ENCODE results near the gene BCL2. TPM values are rescaled to one million over a fixed set of nuclear protein-coding genes. Genes with fewer than 3 reads are reported as not detected.

Gene BCL2
- total RNA-seq, 1 donor from 2014 or later: 47.3 TPM

- intact Hi-C loops (cut with DNase I): no loop called here
- peak; percentile 79 for ATAC-seq
- no peak for DNase-seq (ENCODE audit: low spot score)
Measured at GRCh38 chr18:63336366-63337099, 17.0 kb upstream of the BCL2 start.

GRCh38 chr18:63331105-63331504 is 11.5 kb upstream of the BCL2 start:
- DNase-seq (ENCODE audit: low spot score): no peak
- no peak for ATAC-seq
- intact Hi-C loops (cut with DNase I): no loop called here

GRCh38 chr18:63329431-63330145 is 10.0 kb upstream of the BCL2 start:
- no peak for ATAC-seq
- intact Hi-C loops (cut with DNase I): no loop called here
- DNase-seq (ENCODE audit: low spot score): no peak

GRCh38 chr18:63326011-63326410 is 6.4 kb upstream of the BCL2 start:
- DNase-seq (ENCODE audit: low spot score) (no peak), ATAC-seq (no peak)
- intact Hi-C loops (cut with DNase I): no loop called here

GRCh38 chr18:63325086-63325686 is 5.6 kb upstream of the BCL2 start:
- intact Hi-C loops (cut with DNase I): no loop called here
- no peak for ATAC-seq
- no peak for DNase-seq (ENCODE audit: low spot score)

DNA sequence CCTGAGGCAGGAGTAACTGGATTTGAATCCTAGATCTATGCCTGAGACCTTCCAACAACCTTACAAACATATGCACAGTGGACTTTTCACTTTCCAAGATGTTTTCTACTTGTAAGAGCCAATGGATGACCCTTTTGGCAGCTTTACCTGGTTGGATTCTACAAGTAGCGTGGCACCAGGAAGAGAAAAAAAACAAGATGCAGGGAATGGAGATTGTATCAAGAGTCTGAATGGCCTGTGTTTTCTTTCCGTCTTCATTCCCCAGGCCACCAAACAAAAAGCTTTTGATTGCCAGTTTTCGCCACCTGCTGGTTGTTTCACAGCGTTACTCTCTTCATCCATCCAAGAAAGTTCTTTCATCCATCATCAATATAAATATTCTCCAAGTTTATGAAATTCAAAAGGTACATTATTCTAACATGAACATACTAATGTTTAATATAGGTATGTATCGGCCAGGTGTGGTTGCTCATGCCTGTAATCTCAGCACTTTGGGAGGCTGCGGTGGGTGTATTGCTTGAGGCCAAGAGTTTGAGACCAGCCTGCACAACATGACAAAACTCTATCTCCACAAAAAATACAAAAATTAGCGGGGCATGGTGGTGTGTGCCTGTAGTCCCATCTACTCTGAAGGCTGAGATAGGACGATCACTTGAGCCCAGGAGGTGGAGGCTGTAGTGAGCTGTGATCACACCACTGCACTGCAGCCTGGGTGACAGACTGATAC is 3.5 kb upstream of the BCL2 start:
- intact Hi-C loops (cut with DNase I): loop anchor here (5.0 kb wide), 1 partner anchor 191 kb away; no protein-coding TSS in a partner anchor
- DNase-seq (ENCODE audit: low spot score) (peak; percentile 79), ATAC-seq (peak; percentile 57)

DNA sequence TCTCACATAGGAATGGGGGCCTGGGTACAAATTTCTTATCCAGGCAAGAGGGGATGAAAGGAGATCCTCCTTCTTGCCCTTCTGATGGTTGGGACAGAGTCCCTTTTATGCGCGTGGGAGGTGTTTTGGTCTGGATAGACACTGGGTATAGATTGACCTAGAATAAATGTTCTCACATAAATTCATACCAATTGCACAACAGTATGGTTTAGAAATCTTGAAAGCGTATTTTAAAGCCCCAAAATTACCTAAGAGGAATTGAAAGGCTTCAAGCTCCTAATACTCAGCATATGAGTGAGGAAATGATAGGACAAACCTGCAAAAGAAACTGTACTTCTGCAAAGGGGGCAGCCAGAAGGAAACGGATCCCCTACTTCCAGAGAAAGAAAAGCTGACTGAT is 2.6 kb upstream of the BCL2 start:
- ATAC-seq: no peak
- no peak for DNase-seq (ENCODE audit: low spot score)
- intact Hi-C loops (cut with DNase I): loop anchor here (5.0 kb wide), 1 partner anchor 190 kb away; no protein-coding TSS in a partner anchor

- DNase-seq (ENCODE audit: low spot score) (no peak), ATAC-seq (no peak)
- intact Hi-C loops (cut with DNase I): loop anchor here (5.0 kb wide), 1 partner anchor 189 kb away; no protein-coding TSS in a partner anchor
Measured at GRCh38 chr18:63321291-63321690, 1.7 kb upstream of the BCL2 start.

GRCh38 chr18:63320975-63321265 is 1.4 kb upstream of the BCL2 start:
- ATAC-seq (no peak), DNase-seq (ENCODE audit: low spot score) (no peak)
- intact Hi-C loops (cut with DNase I): loop anchor here (5.0 kb wide), 1 partner anchor 189 kb away; no protein-coding TSS in a partner anchor

DNA sequence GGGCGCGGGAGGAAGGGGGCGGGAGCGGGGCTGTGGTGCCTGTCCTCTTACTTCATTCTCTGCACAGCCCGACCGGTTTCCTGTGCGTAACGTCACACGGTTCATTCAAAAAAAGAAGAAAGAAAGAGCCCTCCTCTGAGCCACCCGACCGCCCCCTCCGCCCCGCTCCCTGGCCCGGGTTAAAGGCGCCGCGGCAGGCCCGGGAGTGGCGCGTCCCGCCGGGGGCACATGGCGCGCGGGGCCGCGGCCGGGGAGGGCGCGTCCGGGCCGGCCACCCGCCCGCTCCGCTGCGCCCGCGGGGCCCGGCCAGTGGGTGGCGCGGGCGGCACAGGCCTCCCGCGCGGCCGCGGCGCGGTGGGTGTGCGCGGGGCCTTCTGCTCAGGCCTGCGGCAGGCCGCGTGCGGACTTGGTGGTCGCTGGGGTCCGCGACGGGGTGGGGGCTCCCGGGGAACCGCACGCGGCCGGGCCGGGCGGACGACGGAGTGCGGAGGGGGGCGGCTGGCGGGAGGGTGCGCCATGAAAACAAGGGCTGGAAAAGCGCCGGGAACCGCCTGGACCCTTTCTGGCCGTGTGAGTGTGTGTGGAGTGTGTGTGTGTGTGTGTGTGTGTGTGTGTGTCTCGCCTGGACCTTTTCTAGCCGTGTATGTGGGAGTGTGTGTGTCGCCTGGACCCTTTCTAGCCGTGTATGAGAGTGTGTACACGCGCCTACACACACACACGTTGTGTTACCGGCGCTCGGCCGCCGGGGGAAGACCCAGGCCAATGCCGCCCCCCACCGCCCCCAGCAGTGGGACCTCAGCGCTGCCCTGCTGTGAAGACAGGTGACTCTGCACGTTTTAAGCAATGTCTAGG is 780 bp upstream of the BCL2 start:
- ATAC-seq: peak; percentile 75
- peak; percentile 90 for DNase-seq (ENCODE audit: low spot score)
- intact Hi-C loops (cut with DNase I): loop anchor here (5.0 kb wide), 1 partner anchor 188 kb away; no protein-coding TSS in a partner anchor

- DNase-seq (ENCODE audit: low spot score) (no peak), ATAC-seq (no peak)
- intact Hi-C loops (cut with DNase I): loop anchor here (10.0 kb wide), 1 partner anchor 54 kb away; no protein-coding TSS in a partner anchor
Measured at GRCh38 chr18:63318889-63319382, 633 bp downstream of the BCL2 start.

GRCh38 chr18:63317982-63318888 is 1.3 kb downstream of the BCL2 start:
- peak; percentile 87 for DNase-seq (ENCODE audit: low spot score)
- intact Hi-C loops (cut with DNase I): loop anchor here (10.0 kb wide), 1 partner anchor 53 kb away; no protein-coding TSS in a partner anchor
- ATAC-seq: peak; percentile 64

GRCh38 chr18:63317556-63317946 is 2.0 kb downstream of the BCL2 start:
- DNase-seq (ENCODE audit: low spot score): no peak
- intact Hi-C loops (cut with DNase I): loop anchor here (10.0 kb wide), 1 partner anchor 53 kb away; no protein-coding TSS in a partner anchor
- ATAC-seq: no peak

DNA sequence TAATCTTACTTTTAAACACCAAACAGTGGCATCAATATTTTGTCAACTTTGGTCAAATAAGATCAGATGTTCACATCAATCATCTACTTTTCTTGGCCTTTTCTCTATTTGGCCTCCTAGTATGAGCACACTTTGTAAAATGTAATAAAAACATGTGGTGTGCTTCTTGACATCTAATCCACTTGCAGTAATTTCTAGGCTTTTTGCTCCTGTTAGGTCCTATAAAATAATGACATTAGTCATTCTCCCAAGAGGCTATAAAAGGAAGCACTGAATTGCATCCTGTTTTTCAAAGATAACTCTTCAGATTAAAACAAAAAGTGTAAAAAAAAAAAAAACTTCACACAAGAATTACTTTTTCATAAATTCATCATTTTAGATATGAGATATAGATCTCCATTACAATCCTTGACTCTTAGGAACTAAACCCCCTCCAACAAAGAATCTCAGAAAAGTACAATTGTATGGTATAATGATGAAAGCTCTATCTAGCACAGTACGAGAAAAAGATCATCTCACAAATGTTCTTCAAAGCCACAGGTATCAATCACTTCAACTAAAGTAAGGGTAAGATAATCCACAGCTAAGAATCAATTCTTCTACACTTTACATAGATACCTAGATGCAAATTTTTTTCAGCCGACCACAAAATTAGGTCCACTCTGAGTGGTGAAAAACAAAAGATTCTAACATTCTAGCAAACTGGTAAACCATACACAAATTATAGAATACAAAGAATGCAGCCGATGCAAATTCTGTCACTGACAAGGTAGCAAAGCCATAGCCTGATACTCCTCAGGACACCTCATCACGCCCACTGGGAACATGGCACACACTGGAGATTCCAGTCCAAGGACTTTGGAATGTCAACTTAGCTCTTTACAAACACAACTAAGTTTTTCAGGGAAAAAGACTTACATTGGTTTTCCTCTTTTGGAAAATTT is 2.7 kb downstream of the BCL2 start:
- ATAC-seq (no peak), DNase-seq (ENCODE audit: low spot score) (no peak)
- intact Hi-C loops (cut with DNase I): loop anchor here (10.0 kb wide), 1 partner anchor 52 kb away; no protein-coding TSS in a partner anchor

DNA sequence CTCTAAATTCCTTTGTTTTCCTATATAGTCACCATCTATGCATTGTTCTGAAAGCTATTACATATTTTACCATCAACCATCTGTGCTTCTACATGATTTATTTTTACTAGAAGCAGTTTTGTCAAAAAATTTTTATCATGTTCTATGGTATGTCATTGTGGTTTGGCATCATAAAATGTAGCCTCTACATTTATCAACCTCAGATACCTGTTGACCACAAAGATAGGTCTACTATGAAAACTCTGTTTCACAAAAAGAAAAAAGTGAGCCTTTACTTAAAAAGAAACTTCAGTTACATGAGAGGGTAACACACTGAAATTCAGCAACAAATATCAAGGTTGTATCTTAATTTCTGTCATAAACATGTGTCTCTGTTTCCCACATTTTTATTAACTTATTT is 3.7 kb downstream of the BCL2 start:
- no peak for ATAC-seq
- intact Hi-C loops (cut with DNase I): loop anchor here (10.0 kb wide), 1 partner anchor 51 kb away; no protein-coding TSS in a partner anchor
- DNase-seq (ENCODE audit: low spot score): no peak

- intact Hi-C loops (cut with DNase I): loop anchor here (10.0 kb wide), 1 partner anchor 50 kb away; no protein-coding TSS in a partner anchor
- no peak for ATAC-seq
- DNase-seq (ENCODE audit: low spot score): no peak
Measured at GRCh38 chr18:63315131-63315662, 4.4 kb downstream of the BCL2 start.

All from sciatic nerve (tissue), 2 donors.